Chondrocyte (in vitro differentiated cells): ENCODE measurements around the gene NUDT11. TPM values are rescaled to one million over a fixed set of nuclear protein-coding genes. Genes with fewer than 3 reads are reported as not detected.
"Not testable (repeated sequence)": the region's sequence is repeated elsewhere in the genome, so short reads cannot be mapped to it uniquely, and the experiment has no call there.

Experiments
- DNase-seq: peaks from one replicate; pipeline ENCODE4 v3.0.0; 2021; ENCODE audit warnings: mixed read lengths, low spot score
- H3K27ac Mint-ChIP-seq: one replicate; pipeline ENCODE4 v1.8.0; 2021; ENCODE audit warnings: mild to moderate bottlenecking, moderate library complexity, mixed read lengths; ENCODE audit not compliant: unreplicated experiment
- H3K27me3 Mint-ChIP-seq: 2 replicates; pipeline ENCODE4 v1.8.0; 2021; ENCODE audit warnings: low read depth, mixed read lengths
- H3K36me3 Mint-ChIP-seq: 2 replicates; pipeline ENCODE4 v1.8.0; 2021; ENCODE audit warnings: low read depth, mixed read lengths
- H3K4me1 Mint-ChIP-seq: 2 replicates; pipeline ENCODE4 v1.8.0; 2021; ENCODE audit warnings: low read depth, mild to moderate bottlenecking, mixed read lengths
- H3K4me3 Mint-ChIP-seq: one replicate; pipeline ENCODE4 v1.8.0; 2021; ENCODE audit warnings: mild to moderate bottlenecking, moderate library complexity, mixed read lengths; ENCODE audit not compliant: unreplicated experiment
- H3K9me3 Mint-ChIP-seq: 2 replicates; pipeline ENCODE4 v1.8.0; 2021; ENCODE audit warnings: low read depth, mixed read lengths
- total RNA-seq: library from RNA; stranded (reverse); gene quantifications from 3 replicates; pipeline ENCODE4 v1.2.1, GENCODE V29; 2021
- TF ChIP-seq, protein P1 (sequence below): fragments of 200-600 bp; sonication (generic); IDR thresholded peaks from 2 replicates; pipeline ENCODE4 v1.5.0; 2021; ENCODE audit warnings: antibody characterized with exemption, mild to moderate bottlenecking, moderate library complexity

Gene NUDT11
- total RNA-seq, 1 donor from 2014 or later = 10.6 TPM

DNA sequence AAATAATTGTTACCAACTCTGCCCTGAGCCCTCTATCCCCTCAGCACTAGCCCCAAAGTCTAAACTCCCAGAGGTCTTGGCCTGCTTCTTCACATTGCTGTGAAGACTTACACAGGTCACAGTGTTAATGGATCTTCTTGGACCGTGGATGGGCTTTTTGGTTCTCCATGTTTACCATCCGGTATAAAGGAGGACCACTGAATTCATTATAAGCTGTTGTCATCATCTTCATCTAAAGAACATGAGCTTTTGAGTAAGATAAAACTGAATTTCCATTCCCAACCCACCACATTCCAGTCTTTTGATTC lies 8.5 kb downstream of the NUDT11 start:
- TF ChIP-seq, protein P1, sequence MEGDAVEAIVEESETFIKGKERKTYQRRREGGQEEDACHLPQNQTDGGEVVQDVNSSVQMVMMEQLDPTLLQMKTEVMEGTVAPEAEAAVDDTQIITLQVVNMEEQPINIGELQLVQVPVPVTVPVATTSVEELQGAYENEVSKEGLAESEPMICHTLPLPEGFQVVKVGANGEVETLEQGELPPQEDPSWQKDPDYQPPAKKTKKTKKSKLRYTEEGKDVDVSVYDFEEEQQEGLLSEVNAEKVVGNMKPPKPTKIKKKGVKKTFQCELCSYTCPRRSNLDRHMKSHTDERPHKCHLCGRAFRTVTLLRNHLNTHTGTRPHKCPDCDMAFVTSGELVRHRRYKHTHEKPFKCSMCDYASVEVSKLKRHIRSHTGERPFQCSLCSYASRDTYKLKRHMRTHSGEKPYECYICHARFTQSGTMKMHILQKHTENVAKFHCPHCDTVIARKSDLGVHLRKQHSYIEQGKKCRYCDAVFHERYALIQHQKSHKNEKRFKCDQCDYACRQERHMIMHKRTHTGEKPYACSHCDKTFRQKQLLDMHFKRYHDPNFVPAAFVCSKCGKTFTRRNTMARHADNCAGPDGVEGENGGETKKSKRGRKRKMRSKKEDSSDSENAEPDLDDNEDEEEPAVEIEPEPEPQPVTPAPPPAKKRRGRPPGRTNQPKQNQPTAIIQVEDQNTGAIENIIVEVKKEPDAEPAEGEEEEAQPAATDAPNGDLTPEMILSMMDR = peak; percentile 13
- Mint-ChIP-seq H3K27me3 (no peaks in the 10 kb centered on the region), H3K9me3 (no peaks in the 10 kb centered on the region), H3K4me1 (peaks cover 8% of the 10 kb centered on the region), H3K27ac (no peak overlapping the region), H3K36me3 (no peaks in the 10 kb centered on the region), H3K4me3 (no peak overlapping the region)
- no peak for DNase-seq

DNA sequence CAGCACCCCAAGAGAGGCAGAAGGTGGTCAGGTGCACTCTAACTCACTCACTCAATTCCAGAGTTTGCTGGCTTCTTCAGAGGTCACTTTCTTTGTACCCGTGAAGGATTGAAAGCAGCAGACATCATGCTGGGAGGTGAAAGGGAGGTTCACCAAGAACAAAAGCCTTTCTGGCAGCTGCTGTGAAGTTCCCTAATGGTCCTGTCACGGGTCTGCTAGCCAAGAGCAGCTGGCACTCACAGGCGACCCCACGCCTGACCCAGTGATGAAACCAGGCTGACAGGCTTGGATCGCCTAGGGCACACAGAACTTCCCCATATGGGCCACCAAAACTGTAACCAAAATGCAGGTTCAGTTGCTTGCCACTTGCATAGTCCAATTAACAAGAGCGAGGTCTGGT lies 11.8 kb downstream of the NUDT11 start:
- TF ChIP-seq, protein P1 = no peak
- Mint-ChIP-seq H3K9me3 (peaks cover 6% of the 10 kb centered on the region), H3K4me1 (peaks cover 8% of the 10 kb centered on the region), H3K4me3 (no peak overlapping the region), H3K27me3 (no peaks in the 10 kb centered on the region), H3K36me3 (no peaks in the 10 kb centered on the region), H3K27ac (no peak overlapping the region)
- DNase-seq = no peak

DNA sequence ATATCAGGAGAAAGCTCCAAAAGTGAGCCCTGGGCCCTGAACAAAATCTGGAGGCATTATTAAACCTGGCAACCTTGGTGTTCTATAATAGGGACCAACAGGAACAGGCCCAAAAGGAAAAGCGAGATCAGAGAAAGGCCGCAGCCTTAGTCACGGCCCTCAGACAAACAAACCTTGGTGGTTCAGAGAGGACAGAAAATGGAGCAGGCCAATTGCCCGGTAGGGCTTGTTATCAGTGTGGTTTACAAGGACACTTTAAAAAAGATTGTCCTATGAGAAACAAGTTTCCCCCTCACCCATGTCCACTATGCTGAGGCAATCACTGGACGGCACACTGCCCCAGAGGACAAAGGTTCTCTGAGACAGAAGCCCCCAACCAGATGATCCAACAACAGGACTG lies 14.0 kb downstream of the NUDT11 start:
- H3K9me3 Mint-ChIP-seq, H3K36me3 Mint-ChIP-seq, H3K4me1 Mint-ChIP-seq, H3K27ac Mint-ChIP-seq, DNase-seq, H3K27me3 Mint-ChIP-seq, H3K4me3 Mint-ChIP-seq: not testable (repeated sequence)

DNA sequence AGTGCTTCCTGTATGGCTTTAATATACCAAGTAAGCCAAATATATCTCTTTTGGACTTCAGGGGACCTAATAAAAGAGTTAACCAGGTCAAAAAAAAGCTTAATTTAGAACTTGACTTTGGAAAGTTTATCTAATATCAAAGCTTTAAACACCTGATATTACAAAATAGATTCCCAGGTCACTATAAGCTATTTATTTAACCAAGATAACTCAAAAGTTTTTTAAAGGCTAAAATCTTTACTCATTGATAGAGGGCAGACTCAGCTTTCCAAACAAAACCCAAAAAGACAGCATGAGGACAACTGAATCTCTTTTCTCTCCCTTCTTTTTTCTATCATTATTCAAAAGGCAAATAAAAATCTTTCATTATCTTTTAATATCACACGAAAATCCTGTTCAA lies 19.5 kb downstream of the NUDT11 start:
- DNase-seq = no peak
- TF ChIP-seq, protein P1 = no peak
- Mint-ChIP-seq H3K4me1 (no peaks in the 10 kb centered on the region), H3K36me3 (no peaks in the 10 kb centered on the region), H3K4me3 (no peak overlapping the region), H3K27ac (no peak overlapping the region), H3K9me3 (peaks cover 6% of the 10 kb centered on the region), H3K27me3 (no peaks in the 10 kb centered on the region)

DNA sequence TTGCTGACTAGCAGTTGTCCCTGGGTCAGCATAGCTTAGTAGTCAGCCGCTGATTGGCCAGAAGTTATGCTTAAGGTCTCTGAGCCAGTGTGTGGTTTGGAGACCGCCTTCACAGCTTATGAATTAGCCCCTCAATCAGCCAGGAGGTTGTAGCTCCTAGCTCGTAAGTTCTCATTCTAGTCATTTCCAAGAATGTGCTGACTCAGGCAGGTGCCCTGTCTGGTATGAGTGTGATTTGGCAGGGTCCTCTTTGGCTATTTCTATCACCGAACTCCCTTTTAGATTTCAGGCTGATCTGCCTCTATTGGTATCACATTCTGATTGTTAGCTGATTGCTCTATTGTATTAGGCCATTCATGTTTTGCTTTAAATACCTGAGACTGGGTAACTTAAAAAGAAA lies 33.1 kb downstream of the NUDT11 start:
- H3K4me1 Mint-ChIP-seq = no peaks in the 10 kb centered on the region
- H3K9me3 Mint-ChIP-seq = no peaks in the 10 kb centered on the region
- H3K36me3 Mint-ChIP-seq = no peaks in the 10 kb centered on the region
- H3K27ac Mint-ChIP-seq = no peak overlapping the region
- H3K27me3 Mint-ChIP-seq = peaks cover 2% of the 10 kb centered on the region
- TF ChIP-seq, protein P1 = no peak
- no peak overlapping the region for H3K4me3 Mint-ChIP-seq
- no peak for DNase-seq

DNA sequence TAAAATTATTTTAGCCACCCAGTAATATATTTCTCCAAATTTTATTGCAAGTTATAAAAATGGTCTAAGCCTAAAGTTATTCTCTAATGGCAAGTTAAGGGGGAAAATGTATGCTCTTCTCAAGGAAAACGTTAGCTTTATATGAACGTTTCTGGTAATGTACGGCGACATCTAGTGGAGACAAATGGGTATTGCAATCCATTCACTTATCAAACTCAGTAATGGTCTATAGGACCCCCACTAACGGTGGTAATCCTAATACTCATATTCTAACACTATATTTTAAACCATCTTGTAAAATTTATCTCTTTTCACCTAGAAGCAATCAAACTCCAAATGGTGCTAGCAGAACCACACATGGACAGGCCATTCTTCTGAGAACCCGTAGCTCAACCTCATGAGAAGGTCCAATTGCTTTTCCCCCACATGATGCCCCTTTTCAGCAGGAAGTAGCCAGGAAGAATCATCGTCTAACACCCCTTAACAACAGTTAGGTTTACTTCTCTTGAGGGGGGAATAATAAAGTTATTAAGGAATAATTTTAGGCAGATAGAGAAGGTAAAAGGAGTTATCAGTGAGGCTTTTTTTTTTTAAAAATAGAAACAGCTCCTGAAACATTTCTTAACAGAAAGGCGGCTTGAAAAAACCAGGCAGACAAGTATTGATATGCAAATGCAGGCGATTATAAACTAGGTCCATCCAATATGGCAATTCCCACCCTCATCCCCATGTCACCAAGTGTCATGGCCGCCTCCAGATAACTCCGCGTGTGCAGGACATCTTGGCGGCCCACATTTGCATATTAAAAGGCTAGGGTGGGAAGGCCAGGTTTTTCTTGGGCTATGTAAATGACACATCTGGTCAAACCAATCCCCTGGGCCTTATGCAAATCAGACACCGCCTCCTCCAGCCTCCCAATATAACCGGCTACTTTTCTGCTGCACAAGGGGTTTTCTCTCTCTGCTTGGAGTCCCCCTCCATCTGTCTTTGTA lies 35.0 kb downstream of the NUDT11 start:
- no peaks in the 10 kb centered on the region for H3K36me3 Mint-ChIP-seq
- no peaks in the 10 kb centered on the region for H3K4me1 Mint-ChIP-seq
- no peak overlapping the region for H3K27ac Mint-ChIP-seq
- H3K4me3 Mint-ChIP-seq = no peak overlapping the region
- no peaks in the 10 kb centered on the region for H3K9me3 Mint-ChIP-seq
- no peak for DNase-seq
- H3K27me3 Mint-ChIP-seq = peaks cover 5% of the 10 kb centered on the region
- TF ChIP-seq, protein P1 = peak; percentile 93
